ENCODE results near the gene MT1B. TPM values are rescaled to one million over a fixed set of nuclear protein-coding genes. Genes with fewer than 3 reads are reported as not detected.

The MT1B gene
- total RNA-seq, 6 experiments from 2014 or later, result not detected

DNA sequence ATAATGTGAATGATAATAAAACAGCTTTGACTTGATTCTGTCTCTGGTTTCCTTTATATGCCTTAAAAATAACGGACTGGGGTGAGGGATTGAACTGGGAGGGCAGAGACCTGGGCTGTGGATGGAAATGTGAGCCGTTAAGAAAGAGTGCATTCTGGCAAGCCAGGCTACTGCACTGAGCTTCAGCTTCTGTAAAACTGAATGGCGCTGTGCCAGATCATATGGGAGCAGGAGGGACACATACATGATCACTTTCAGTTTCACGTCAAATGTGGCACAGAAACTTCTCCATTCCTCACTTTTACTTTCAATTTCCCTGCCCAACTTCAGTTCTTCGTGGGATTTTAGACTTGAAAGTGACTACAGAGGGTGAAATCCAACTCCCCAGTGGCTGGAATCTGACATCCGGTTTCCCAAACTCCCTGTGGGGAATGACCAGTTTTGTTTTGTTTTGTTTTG, 42.2 kb upstream of the MT1B start:
- Mint-ChIP-seq H3K9me3 (no peaks in the 10 kb centered on the region), H3K4me1 (ENCODE audit: low read depth) (peaks cover 78% of the 10 kb centered on the region), H3K27ac (peak overlapping the region; percentile 96), H3K27me3 (ENCODE audit: insufficient read depth) (peaks cover 6% of the 10 kb centered on the region), H3K4me3 (peak overlapping the region; percentile 98), H3K36me3 (ENCODE audit: low read depth) (peaks cover 14% of the 10 kb centered on the region; the same call in 1 of the 2 replicates)
- peak; percentile 86 for DNase-seq
- TF ChIP-seq, protein P1, sequence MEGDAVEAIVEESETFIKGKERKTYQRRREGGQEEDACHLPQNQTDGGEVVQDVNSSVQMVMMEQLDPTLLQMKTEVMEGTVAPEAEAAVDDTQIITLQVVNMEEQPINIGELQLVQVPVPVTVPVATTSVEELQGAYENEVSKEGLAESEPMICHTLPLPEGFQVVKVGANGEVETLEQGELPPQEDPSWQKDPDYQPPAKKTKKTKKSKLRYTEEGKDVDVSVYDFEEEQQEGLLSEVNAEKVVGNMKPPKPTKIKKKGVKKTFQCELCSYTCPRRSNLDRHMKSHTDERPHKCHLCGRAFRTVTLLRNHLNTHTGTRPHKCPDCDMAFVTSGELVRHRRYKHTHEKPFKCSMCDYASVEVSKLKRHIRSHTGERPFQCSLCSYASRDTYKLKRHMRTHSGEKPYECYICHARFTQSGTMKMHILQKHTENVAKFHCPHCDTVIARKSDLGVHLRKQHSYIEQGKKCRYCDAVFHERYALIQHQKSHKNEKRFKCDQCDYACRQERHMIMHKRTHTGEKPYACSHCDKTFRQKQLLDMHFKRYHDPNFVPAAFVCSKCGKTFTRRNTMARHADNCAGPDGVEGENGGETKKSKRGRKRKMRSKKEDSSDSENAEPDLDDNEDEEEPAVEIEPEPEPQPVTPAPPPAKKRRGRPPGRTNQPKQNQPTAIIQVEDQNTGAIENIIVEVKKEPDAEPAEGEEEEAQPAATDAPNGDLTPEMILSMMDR (IDR thresholded peaks at IDR 0.05), result no peak

DNA sequence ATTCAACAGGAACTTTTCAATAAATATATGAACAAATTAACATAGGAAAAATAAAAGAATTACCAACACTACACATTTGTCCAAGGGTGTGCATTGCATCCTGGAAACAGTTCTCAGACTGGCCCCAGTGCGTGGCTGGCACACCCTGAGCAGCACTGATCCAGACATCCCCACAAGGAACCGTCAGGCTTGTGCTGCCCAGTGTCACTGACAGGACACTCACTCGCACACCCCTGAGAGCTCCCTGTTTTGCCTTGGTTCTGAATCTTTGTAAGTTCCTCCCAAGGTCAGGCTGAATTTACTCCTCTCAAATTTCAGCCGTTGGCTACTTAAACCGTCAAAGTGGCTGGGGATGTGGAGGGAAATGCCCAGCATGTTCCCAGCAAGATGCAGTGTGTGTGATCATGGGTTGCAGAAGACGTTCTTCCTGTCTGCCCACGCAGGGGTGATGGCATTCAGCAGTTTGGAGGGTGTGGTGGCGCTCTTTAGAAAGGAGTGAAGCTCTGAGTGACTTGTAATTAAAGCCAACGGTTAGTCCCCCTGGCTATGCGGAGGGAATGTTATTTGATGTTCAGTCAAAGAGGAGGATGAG, 41.6 kb upstream of the MT1B start:
- Mint-ChIP-seq H3K27me3 (ENCODE audit: insufficient read depth) (peaks cover 4% of the 10 kb centered on the region), H3K9me3 (no peaks in the 10 kb centered on the region), H3K4me3 (peak overlapping the region; percentile 98), H3K27ac (peak overlapping the region; percentile 96), H3K36me3 (ENCODE audit: low read depth) (peaks cover 14% of the 10 kb centered on the region; the same call in 1 of the 2 replicates), H3K4me1 (ENCODE audit: low read depth) (peaks cover 80% of the 10 kb centered on the region)
- DNase-seq, result peak; percentile 65
- TF ChIP-seq, protein P1 (IDR thresholded peaks at IDR 0.05), result peak; percentile 23; the same call in 1 of the 2 replicates

DNA sequence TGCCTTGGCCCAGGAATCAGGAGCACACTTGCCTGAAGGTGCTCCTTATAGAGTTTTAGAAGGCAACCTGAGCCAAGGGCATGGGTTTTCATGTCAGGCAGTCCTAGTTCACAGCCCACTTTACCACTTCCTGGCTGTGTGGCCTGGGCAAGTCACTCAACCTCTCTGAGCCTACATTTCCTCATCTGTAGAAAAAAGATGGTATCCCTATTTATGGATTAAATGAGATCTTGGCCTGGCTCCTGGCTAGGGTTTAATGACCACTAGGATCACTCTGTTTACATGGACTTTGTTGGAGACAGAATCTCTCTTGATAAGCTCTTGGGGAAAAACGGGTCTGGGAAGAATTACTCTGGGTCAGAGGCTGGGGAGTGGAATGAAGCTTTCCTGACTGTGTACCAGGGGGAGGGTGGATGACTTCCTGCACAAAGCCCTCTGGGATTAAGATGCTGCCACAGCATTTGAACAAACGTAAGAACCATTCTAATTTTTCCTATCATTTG, 41.0 kb upstream of the MT1B start:
- TF ChIP-seq, protein P1 (IDR thresholded peaks at IDR 0.05), result no peak
- Mint-ChIP-seq H3K36me3 (ENCODE audit: low read depth) (peaks cover 13% of the 10 kb centered on the region; the same call in 1 of the 2 replicates), H3K4me1 (ENCODE audit: low read depth) (peaks cover 80% of the 10 kb centered on the region), H3K27me3 (ENCODE audit: insufficient read depth) (peaks cover 4% of the 10 kb centered on the region), H3K27ac (peak overlapping the region; percentile 96), H3K9me3 (no peaks in the 10 kb centered on the region), H3K4me3 (peak overlapping the region; percentile 98)
- DNase-seq, result no peak

DNA sequence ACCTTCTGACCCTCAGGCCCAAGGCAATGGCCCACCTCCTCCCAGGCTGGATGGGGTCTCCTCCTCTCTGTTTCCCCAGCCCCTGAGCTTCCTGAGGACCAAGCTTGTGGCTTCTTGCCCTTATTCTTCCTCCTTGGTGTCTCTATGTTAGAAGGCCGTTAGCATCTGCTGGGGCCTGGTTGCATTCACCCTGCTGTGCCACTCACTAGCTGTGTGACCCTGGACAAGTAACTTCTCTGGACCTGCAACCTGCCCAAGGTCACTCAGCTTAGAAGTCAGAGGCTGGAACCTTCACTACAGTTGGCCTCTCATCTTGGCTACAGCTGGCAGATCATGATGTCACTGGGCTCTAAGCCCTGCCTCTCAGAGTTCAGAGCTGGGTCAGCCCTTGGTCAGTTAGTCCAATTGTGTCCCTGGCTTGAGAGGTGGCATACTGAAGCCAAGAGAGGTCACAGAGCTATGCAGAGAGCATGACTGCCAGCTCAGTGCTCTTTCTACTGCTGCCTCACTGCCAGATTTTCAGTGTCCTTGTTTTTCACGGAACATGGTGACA, 40.3 kb upstream of the MT1B start:
- H3K9me3 Mint-ChIP-seq, result no peaks in the 10 kb centered on the region
- H3K4me1 Mint-ChIP-seq (ENCODE audit: low read depth), result peaks cover 73% of the 10 kb centered on the region
- peaks cover 11% of the 10 kb centered on the region; the same call in 1 of the 2 replicates for H3K36me3 Mint-ChIP-seq (ENCODE audit: low read depth)
- H3K4me3 Mint-ChIP-seq, result peak overlapping the region; percentile 98
- H3K27me3 Mint-ChIP-seq (ENCODE audit: insufficient read depth), result peaks cover 4% of the 10 kb centered on the region
- TF ChIP-seq, protein P1 (IDR thresholded peaks at IDR 0.05), result no peak
- no peak for DNase-seq
- H3K27ac Mint-ChIP-seq, result peak overlapping the region; percentile 96

DNA sequence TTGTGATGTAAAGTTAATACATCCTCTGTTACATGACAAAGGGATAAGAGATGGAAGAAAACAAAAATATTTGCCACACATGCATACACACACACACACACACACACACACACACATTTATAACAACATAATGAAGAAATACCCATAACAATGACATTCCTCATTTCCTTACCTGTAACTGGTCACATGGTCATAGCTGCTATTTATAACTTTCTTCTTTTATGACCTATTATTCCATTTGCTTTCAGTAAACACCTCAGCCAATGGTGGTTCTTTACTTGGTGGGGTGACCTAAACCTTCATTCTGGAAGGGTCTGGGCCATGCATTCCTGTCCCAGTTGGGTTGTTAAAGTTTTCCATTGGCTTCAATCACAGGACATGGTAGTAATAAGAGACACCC, 38.0 kb upstream of the MT1B start:
- H3K9me3 Mint-ChIP-seq, result no peaks in the 10 kb centered on the region
- TF ChIP-seq, protein P1 (IDR thresholded peaks at IDR 0.05), result no peak
- H3K27ac Mint-ChIP-seq, result peak overlapping the region; percentile 87
- peaks cover 71% of the 10 kb centered on the region for H3K4me1 Mint-ChIP-seq (ENCODE audit: low read depth)
- no peaks in the 10 kb centered on the region; the same call in none of the 2 replicates for H3K27me3 Mint-ChIP-seq (ENCODE audit: insufficient read depth)
- H3K4me3 Mint-ChIP-seq, result no peak overlapping the region
- H3K36me3 Mint-ChIP-seq (ENCODE audit: low read depth), result peaks cover 9% of the 10 kb centered on the region; the same call in 1 of the 2 replicates
- no peak for DNase-seq
